Fibroblast of skin of back (primary cell): ENCODE measurements around the gene ARMC3. TPM values are rescaled to one million over a fixed set of nuclear protein-coding genes. Genes with fewer than 3 reads are reported as not detected.
"Not testable (repeated sequence)": the region's sequence is repeated elsewhere in the genome, so short reads cannot be mapped to it uniquely, and the experiment has no call there.

Source experiments
- DNase-seq: peaks from one replicate; pipeline ENCODE4 v3.0.0-alpha.2; 2013
- polyA plus RNA-seq, 2 experiments: library from polyadenylated mRNA; unstranded; fragments of 120-200 nt; gene quantifications; one replicate each; pipeline ENCODE4 v1.2.1, GENCODE V29; 2013; ENCODE audit not compliant: insufficient read length in 2 of 2

The ARMC3 gene, protein sequence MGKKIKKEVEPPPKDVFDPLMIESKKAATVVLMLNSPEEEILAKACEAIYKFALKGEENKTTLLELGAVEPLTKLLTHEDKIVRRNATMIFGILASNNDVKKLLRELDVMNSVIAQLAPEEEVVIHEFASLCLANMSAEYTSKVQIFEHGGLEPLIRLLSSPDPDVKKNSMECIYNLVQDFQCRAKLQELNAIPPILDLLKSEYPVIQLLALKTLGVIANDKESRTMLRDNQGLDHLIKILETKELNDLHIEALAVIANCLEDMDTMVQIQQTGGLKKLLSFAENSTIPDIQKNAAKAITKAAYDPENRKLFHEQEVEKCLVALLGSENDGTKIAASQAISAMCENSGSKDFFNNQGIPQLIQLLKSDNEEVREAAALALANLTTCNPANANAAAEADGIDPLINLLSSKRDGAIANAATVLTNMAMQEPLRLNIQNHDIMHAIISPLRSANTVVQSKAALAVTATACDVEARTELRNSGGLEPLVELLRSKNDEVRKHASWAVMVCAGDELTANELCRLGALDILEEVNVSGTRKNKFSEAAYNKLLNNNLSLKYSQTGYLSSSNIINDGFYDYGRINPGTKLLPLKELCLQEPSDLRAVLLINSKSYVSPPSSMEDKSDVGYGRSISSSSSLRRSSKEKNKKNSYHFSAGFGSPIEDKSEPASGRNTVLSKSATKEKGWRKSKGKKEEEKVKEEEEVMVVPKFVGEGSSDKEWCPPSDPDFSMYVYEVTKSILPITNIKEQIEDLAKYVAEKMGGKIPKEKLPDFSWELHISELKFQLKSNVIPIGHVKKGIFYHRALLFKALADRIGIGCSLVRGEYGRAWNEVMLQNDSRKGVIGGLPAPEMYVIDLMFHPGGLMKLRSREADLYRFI
- not detected for polyA plus RNA-seq (2013, experiment 1 of 2; ENCODE audit: insufficient read length)
- polyA plus RNA-seq (2013, experiment 2 of 2; ENCODE audit: insufficient read length) = not detected

DNA sequence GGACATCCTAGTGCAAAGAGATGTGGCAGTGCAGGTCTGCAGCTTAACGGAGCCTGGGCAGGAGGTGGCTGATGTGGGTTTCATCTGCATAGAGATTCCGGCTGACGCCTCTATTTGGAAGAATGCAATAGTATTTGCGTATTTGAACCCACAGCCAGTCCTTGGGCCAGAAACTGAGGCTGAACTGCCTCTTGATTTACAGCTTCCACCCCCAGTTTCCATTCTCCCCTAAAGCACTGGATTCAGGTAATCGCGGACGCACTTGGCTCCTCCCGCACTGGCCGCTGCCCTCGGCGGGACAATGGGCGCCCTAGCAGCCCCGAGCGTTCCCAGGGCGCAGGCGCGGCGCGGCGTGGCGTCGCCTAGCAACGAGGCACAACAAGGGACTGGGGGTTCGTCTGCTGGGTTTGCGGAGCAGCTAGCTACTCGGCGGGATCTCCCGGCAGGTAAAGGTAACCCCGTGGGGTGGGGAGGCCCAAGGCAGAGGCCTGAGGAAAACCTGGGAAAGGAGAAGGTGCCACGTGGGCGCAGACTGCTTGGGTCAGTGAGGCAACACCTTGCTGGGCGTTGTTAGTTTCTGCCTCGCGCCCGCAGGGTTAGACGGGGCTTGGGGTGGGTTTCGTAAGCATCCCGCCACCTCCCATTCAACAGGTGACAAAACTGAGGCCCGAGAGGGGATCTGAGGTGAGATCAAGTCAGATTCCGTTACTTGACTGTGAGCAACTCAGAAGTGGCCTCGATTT, at the start of gene ARMC3:
Gene ARMC3, plus strand, starts transcription at position 393 of the 743 bp plus-strand sequence. CDS start 3,944 bp downstream, outside the sequence.
- DNase-seq = peak; percentile 41

- DNase-seq = no peak
These were observed 36.1 kb upstream of the ARMC3 start for GRCh38 chr10:22891797-22892196.

- DNase-seq = no peak
These were observed 34.1 kb upstream of the ARMC3 start for GRCh38 chr10:22893781-22894180.

DNA sequence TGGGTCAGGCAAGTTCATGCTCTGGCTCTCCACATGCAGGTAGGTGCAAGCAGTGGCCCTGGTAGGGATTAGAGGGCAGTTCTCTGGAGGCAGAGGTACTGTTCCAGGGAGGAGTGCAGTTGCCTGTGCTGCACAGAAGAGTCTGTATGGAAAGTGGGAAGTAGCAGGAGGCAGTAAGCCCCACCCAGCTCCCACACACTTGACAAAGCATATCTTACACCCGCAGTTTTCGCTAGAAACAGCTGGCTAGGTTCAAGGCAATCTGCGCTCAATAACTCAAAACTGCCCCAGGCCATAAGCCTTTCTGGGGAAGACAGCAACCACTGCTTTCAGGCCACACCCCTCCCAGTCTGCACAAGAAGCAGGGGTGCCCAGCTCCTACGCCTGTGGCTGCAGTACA, 33.1 kb upstream of the ARMC3 start:
- no peak for DNase-seq

DNA sequence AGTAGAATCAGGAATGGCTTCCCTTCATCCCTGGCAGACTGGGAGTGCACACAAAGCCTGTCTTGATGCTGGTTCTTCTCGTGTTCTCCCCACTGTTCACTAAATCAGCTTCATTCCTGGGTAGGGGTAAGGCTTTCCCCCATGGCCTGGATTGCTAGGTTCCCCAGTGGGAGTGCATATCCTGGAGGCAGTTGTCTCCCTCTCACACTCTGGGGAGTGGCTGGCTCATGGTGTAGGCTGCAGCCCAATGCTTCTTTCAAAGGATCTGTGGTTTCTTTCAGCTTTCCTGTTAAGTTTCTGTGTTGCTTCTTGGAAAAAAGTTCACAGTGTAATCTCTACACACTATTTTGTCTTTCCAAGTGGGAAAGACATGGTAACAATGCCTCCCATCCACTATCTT, 32.6 kb upstream of the ARMC3 start:
- DNase-seq = no peak

DNA sequence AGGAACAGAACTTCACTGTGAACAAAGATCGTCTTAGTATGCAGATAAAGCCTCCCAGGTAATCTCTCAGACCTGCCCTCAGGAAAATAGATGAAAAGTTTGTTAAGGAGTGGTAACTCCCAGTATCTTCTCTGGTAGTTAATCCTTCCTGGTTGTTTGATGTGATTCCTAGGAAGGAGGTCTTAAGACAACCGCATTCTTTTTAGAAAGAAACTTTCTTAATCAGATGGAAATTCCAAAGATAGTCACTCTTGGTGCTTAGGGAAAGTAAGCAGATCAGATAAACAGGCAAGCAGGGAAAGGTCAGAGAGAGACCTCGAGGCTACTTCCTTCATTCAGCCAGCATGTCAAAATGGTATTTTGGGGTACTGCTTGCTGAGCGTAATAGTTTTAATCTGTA, 30.5 kb upstream of the ARMC3 start:
- DNase-seq = no peak

GRCh38 chr10:22899307-22899706, 28.5 kb upstream of the ARMC3 start:
- no peak for DNase-seq

DNA sequence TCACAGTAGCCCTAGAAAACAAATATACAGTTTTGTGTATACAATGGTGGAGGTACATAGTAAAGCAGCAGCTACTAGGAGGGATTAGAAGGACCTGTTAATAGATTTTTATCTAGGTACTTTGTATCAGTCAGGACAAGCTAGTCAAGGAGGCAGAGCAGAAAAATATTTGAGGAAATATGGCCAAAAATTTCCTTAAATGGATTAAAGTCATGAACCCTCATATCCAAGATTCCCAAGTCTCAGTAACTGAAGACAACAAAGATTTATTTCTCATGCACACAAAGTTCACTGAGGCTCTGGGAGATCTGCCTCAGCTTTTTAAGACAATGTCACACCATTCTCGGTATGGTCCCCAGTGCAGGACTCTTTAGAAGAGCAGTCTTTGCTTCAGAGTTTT, 28.1 kb upstream of the ARMC3 start:
- DNase-seq = no peak

DNA sequence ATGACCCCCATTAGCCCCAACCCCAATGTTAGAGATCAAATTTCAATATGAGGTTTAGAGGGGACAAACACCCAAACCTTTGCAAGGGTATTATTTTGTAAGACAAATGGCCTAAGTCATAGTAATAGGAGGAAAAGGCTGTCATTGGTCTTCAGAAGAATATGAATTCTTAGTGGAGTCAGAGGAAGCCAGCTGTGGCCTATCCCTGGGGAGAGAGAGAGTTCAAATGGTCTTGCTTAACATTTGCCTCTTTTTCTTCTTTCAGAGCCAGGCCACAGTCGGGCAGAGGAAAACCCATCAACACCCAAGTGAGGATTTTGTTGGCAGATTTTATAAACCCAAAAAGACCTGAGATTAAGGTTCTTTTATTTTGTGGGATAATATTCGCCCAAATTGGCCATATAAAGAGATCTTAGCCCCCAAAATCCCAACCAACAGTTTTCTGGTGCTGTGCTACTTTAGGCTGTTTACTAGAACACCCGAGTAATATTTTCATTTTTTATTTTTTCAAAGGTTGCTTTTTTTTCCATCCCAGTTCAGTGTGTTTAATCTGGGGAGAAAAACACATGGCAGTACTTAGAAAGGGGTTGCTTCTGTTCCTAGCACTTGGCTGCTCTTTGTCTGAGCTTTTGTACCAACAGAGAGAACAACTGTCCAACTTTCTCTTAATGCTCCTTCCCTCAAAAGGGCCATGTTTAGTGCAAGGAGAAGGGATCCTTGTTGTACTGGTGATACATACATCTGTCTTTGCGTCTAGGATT, 26.8 kb upstream of the ARMC3 start:
- no peak for DNase-seq

GRCh38 chr10:22902147-22902546, 25.7 kb upstream of the ARMC3 start:
- not testable (repeated sequence) for DNase-seq

DNA sequence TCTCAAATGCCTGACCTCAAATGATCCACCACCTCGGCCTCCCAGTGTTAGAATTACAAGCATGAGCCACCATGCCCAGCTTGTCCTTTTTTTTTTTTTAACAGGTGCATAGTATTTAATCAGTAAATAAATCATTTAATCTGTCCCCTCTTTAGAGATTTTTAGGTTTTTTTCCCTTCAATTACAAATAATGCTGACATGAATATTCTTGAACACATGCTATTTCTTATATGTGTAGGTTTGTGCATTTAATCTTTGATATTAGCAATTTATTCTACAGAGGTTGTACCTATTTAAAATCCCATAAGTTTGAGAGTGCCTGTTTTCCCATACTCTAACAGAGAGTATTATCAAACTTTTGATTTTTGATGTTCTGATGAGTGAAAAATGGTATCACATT, 24.2 kb upstream of the ARMC3 start:
- no peak for DNase-seq

DNA sequence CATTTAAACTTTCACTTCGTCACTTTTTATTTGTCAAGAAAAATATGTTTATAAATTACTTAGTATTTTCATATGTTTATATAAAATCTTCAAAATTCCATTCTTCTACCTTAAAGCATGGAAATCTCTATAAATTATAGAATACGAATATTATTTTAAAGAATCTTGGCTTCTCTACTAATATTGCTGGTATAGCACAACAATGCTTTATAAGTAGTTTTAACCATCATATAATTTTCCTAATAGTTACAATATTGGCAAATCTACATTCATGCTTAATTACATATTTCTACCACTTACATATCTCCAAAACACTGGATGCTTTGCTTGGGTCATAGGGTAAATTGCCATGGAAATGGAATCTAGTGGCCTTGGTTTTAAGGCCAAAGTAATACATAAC, 21.1 kb upstream of the ARMC3 start:
- DNase-seq = no peak

DNA sequence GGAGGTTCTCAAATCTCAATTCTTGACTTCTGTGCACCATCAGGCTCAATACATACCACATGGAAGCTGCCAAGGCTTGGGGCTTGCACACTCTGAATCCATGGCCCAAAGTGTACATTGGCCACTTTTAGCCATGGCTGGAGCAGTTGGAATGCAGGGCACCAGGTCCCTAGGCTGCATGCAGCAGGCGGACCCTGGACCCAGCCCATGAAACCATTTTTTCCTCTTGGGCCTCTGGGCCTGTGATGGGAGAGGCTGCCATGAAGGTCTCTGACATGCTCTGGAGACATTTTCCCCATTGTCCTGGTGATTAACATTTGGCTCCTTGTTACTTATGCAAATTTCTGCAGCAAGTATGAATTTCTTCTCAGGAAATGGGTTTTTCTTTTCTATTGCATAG, 19.0 kb upstream of the ARMC3 start:
- no peak for DNase-seq

DNA sequence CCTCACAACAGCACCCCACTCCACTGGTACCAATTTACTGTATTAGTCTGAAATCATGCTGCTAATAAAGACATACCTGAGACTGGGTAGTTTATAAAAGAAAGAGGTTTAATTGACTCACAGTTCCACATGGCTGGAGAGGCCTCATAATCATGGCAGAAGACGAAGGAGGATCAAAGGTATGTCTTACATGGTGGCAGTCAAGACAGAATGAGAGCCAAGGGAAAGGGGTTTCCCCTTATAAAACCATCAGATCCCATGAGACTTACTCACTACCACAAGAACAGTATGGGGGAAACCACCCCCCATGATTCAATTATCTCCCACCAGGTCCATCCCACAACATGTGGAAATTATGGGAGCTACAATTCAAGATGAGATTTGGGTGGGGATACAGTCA, 18.2 kb upstream of the ARMC3 start:
- not testable (repeated sequence) for DNase-seq

- DNase-seq = no peak
These were observed 16.8 kb upstream of the ARMC3 start for GRCh38 chr10:22911067-22911466.

GRCh38 chr10:22911889-22912762, 15.7 kb upstream of the ARMC3 start:
- no peak for DNase-seq

GRCh38 chr10:22912763-22913384, 15.0 kb upstream of the ARMC3 start:
- DNase-seq = no peak

DNA sequence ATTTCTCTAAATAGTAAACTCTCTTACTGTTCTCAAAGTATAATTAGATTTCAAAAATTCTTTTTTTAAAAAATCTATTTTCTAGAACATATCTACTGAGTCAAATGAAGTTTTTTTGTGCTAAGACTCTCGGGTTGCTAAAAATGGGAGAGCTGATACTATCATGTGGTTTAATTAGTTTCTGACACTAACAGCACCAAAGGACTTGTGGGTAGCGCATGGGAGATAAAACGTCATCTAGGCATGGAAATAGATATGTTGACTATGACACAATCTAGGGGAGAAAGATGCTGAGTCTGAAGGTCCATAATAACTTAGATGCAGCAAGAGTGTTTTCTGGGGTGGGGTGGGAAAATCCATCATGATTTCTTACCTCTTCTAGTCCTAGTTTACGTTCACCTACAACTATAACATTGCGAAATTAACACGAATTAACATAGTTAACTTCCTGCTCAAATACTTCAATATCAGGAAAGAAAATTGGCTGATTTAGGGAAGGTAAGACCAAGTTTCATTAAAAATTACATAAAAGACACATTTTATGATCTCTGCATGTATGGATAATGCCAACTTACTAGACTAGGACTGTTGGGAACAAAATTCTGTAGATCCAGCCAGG, 14.3 kb upstream of the ARMC3 start:
- DNase-seq = no peak

- no peak for DNase-seq
These were observed 12.5 kb upstream of the ARMC3 start for GRCh38 chr10:22915314-22915713.

DNA sequence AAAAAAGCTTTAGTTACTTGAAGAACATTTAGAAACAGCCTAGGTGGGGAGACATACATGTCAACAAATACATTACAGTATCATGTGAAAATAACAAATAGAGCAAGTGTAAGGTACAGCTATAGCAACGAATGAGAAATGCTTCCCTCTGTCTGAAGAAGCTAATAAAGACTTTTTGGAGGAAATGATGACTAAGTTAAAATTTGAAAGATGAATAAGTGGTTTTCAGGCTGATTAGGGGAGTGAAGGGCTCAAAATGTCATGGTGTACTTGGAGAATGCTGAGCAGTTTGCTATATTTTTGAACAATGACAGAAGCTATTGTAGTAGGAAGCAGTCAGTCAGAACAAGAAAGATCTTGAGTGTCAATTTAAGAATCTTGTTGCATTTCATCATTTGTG, 2.8 kb upstream of the ARMC3 start:
- DNase-seq = no peak
